Activated naive CD8-positive, alpha-beta T cell treated with anti-CD3 and anti-CD28 coated beads for 36 hours (primary cell): ENCODE measurements around the gene IQGAP1. TPM values are rescaled to one million over a fixed set of nuclear protein-coding genes. Genes with fewer than 3 reads are reported as not detected.
A peak's percentile ranks its signal among the peaks of the same experiment; 100 is the strongest.

Experiments used
- DNase-seq: peaks from one replicate; pipeline ENCODE4 v3.0.0; 2021
- H3K27ac Mint-ChIP-seq: one replicate; pipeline ENCODE4 v1.8.0; 2022; ENCODE audit warnings: mild to moderate bottlenecking, moderate library complexity, mixed read lengths
- H3K27me3 Mint-ChIP-seq: one replicate; pipeline ENCODE4 v1.8.0; 2022; ENCODE audit warnings: mild to moderate bottlenecking, mixed read lengths
- H3K36me3 Mint-ChIP-seq: one replicate; pipeline ENCODE4 v1.8.0; 2021; ENCODE audit warnings: mild to moderate bottlenecking, mixed read lengths
- H3K4me1 Mint-ChIP-seq: one replicate; pipeline ENCODE4 v1.8.0; 2021; ENCODE audit warnings: mixed read lengths
- H3K4me3 Mint-ChIP-seq: one replicate; pipeline ENCODE4 v1.8.0; 2022; ENCODE audit warnings: mild to moderate bottlenecking, moderate library complexity, mixed read lengths
- H3K9me3 Mint-ChIP-seq: one replicate; pipeline ENCODE4 v1.8.0; 2022; ENCODE audit warnings: mixed read lengths
- total RNA-seq, 2 experiments: library from RNA; stranded (reverse); gene quantifications; one replicate each; pipeline ENCODE4 v1.2.3, GENCODE V29; 2021

IQGAP1 gene
- total RNA-seq, 2 experiments from 2014 or later, result 129 to 133 TPM

GRCh38 chr15:90358124-90359033 lies 29.7 kb upstream of the IQGAP1 start:
- DNase-seq, result no peak
- no peak overlapping the region for H3K27ac Mint-ChIP-seq
- peaks cover 16% of the 10 kb centered on the region for H3K4me1 Mint-ChIP-seq
- H3K9me3 Mint-ChIP-seq, result no peaks in the 10 kb centered on the region
- no peak overlapping the region for H3K4me3 Mint-ChIP-seq
- H3K36me3 Mint-ChIP-seq, result no peaks in the 10 kb centered on the region
- no peaks in the 10 kb centered on the region for H3K27me3 Mint-ChIP-seq

DNA sequence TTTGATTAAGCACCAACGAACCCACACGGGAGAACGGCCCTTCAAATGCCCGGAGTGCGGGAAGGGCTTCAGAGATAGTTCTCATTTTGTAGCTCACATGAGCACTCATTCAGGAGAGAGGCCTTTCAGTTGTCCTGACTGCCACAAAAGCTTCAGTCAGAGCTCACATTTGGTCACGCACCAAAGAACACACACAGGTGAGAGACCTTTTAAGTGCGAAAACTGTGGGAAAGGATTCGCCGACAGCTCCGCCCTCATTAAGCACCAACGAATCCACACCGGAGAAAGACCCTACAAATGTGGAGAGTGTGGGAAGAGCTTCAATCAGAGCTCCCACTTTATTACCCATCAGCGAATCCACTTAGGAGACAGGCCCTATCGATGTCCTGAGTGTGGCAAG lies 27.3 kb upstream of the IQGAP1 start:
- H3K36me3 Mint-ChIP-seq, result no peaks in the 10 kb centered on the region
- DNase-seq, result no peak
- peaks cover 22% of the 10 kb centered on the region for H3K4me1 Mint-ChIP-seq
- H3K27me3 Mint-ChIP-seq, result no peaks in the 10 kb centered on the region
- no peak overlapping the region for H3K27ac Mint-ChIP-seq
- H3K4me3 Mint-ChIP-seq, result no peak overlapping the region
- no peaks in the 10 kb centered on the region for H3K9me3 Mint-ChIP-seq

GRCh38 chr15:90362936-90363212 lies 25.2 kb upstream of the IQGAP1 start:
- no peak for DNase-seq
- no peaks in the 10 kb centered on the region for H3K27me3 Mint-ChIP-seq
- H3K36me3 Mint-ChIP-seq, result no peaks in the 10 kb centered on the region
- H3K27ac Mint-ChIP-seq, result no peak overlapping the region
- H3K4me1 Mint-ChIP-seq, result peaks cover 22% of the 10 kb centered on the region
- H3K4me3 Mint-ChIP-seq, result no peak overlapping the region
- H3K9me3 Mint-ChIP-seq, result no peaks in the 10 kb centered on the region

GRCh38 chr15:90364251-90364650 lies 23.8 kb upstream of the IQGAP1 start:
- peaks cover 22% of the 10 kb centered on the region for H3K4me1 Mint-ChIP-seq
- H3K27me3 Mint-ChIP-seq, result no peaks in the 10 kb centered on the region
- no peaks in the 10 kb centered on the region for H3K9me3 Mint-ChIP-seq
- no peak overlapping the region for H3K4me3 Mint-ChIP-seq
- DNase-seq, result no peak
- no peak overlapping the region for H3K27ac Mint-ChIP-seq
- H3K36me3 Mint-ChIP-seq, result no peaks in the 10 kb centered on the region

DNA sequence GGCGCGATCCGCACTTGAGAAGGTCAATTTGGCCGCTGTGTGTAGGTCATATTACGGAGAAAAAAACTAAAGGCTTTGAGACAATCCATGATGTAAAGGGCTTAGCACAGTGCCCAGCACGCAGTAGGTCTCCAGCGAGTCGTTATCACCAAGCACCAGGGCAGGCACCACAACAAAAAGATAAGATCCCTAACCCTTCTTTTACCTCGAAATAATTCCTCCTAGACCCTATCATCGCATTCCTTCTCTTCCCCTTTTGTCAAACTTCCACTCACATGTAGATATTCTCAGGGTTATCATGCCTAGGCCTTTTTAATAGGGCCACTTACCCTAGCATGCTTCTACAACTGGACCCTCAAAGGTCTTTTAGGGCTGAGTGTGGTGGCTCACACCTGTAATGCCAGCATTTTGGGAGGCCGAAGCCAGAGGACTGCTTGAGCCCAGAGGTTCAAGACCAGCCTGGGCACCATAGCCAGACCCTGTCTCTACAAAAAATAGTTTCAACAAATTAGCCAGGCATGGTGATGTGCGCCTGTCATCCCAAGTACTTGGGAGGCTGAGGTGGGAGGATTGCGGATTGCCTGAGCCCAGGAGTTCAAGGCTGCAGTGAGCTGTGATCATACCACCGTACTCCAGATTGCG lies 22.5 kb upstream of the IQGAP1 start:
- Mint-ChIP-seq H3K4me1 (peaks cover 25% of the 10 kb centered on the region), H3K9me3 (no peaks in the 10 kb centered on the region), H3K27ac (no peak overlapping the region), H3K4me3 (no peak overlapping the region), H3K36me3 (no peaks in the 10 kb centered on the region), H3K27me3 (no peaks in the 10 kb centered on the region)
- DNase-seq, result no peak

DNA sequence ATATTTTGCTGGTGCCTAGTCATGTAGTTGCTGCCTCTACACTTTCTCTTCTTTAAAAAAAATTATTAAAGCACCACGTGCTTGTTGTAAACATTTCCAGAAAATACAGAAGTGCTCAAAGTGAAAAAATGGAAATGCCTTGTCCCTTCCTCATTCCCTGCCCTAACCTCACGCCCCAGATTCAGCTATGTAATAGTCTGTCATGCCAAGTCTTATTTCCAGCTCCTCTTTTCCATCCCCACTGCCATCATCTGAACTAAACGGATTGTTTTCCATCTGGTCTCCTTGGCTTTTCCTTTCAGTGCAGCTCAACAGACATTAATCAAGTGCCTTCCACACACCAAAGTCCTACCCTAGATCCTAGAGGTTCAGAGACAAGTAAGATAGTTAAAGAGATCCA lies 20.5 kb upstream of the IQGAP1 start:
- H3K36me3 Mint-ChIP-seq, result no peaks in the 10 kb centered on the region
- peaks cover 15% of the 10 kb centered on the region for H3K4me1 Mint-ChIP-seq
- no peak for DNase-seq
- H3K27ac Mint-ChIP-seq, result no peak overlapping the region
- no peaks in the 10 kb centered on the region for H3K27me3 Mint-ChIP-seq
- no peaks in the 10 kb centered on the region for H3K9me3 Mint-ChIP-seq
- H3K4me3 Mint-ChIP-seq, result no peak overlapping the region

DNA sequence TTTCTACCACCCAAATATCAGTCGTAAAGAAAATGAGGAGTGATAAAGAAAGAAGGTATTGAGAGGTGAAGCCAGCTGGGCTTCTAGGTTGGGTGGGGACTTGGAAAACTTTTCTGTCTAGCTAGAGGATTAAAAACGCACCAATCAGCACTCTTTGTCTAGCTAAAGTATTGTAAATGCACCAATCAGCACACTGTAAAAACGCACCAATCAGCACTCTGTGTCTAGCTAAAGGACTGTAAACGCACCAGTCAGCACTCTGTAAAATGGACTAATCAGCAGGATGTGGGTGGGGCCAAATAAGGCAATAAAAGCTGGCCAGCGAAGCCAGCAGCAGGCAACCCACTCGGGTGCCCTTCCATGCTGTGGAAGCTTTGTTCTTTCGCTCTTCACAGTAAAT lies 13.0 kb upstream of the IQGAP1 start:
- H3K4me1 Mint-ChIP-seq, result peaks cover 24% of the 10 kb centered on the region
- H3K36me3 Mint-ChIP-seq, result peaks cover 35% of the 10 kb centered on the region
- peaks cover 3% of the 10 kb centered on the region for H3K27me3 Mint-ChIP-seq
- peaks cover 20% of the 10 kb centered on the region for H3K9me3 Mint-ChIP-seq
- no peak for DNase-seq
- H3K4me3 Mint-ChIP-seq, result no peak overlapping the region
- no peak overlapping the region for H3K27ac Mint-ChIP-seq

GRCh38 chr15:90376789-90377188 lies 11.3 kb upstream of the IQGAP1 start:
- H3K27me3 Mint-ChIP-seq, result peaks cover 3% of the 10 kb centered on the region
- peak overlapping the region; percentile 29 for H3K4me3 Mint-ChIP-seq
- H3K9me3 Mint-ChIP-seq, result peaks cover 25% of the 10 kb centered on the region
- H3K4me1 Mint-ChIP-seq, result peaks cover 30% of the 10 kb centered on the region
- DNase-seq, result peak; percentile 48
- H3K27ac Mint-ChIP-seq, result peak overlapping the region; percentile 91
- H3K36me3 Mint-ChIP-seq, result peaks cover 41% of the 10 kb centered on the region

DNA sequence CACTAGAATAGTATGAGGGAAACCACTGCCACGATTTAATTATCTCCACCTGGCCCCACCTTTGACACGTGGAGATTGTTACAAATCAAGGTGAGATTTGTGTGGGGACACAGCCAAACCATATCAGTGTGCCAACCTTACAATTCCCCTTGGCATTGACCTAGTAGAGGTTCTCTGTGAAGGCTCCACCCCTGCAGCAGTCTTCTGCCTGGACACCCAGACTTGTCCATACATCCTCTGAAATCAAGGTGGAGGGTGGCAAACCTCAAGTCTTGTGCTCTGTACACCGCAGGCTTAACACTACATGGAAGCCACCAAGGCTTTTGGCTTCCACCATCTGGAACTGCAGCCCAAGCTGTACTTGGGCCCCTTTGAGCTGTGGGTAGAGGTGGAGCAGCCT lies 8.8 kb upstream of the IQGAP1 start:
- DNase-seq, result no peak
- Mint-ChIP-seq H3K36me3 (peaks cover 41% of the 10 kb centered on the region), H3K9me3 (peaks cover 25% of the 10 kb centered on the region), H3K27ac (no peak overlapping the region), H3K4me3 (no peak overlapping the region), H3K27me3 (peaks cover 3% of the 10 kb centered on the region), H3K4me1 (peaks cover 35% of the 10 kb centered on the region)

GRCh38 chr15:90381515-90381914 lies 6.5 kb upstream of the IQGAP1 start:
- no peak for DNase-seq
- Mint-ChIP-seq H3K9me3 (peaks cover 20% of the 10 kb centered on the region), H3K4me3 (no peak overlapping the region), H3K4me1 (peaks cover 28% of the 10 kb centered on the region), H3K27ac (no peak overlapping the region), H3K36me3 (peaks cover 28% of the 10 kb centered on the region), H3K27me3 (no peaks in the 10 kb centered on the region)

- no peak for DNase-seq
- Mint-ChIP-seq H3K4me3 (no peak overlapping the region), H3K9me3 (peaks cover 19% of the 10 kb centered on the region), H3K36me3 (peaks cover 21% of the 10 kb centered on the region), H3K4me1 (peaks cover 20% of the 10 kb centered on the region), H3K27me3 (no peaks in the 10 kb centered on the region), H3K27ac (no peak overlapping the region)
Measured at GRCh38 chr15:90382320-90382719, 5.7 kb upstream of the IQGAP1 start.

- peaks cover 32% of the 10 kb centered on the region for H3K4me1 Mint-ChIP-seq
- H3K27ac Mint-ChIP-seq, result no peak overlapping the region
- no peak overlapping the region for H3K4me3 Mint-ChIP-seq
Measured at GRCh38 chr15:90386221-90386620, 1.8 kb upstream of the IQGAP1 start.

GRCh38 chr15:90388462-90389380 lies 679 bp downstream of the IQGAP1 start:
- H3K27me3 Mint-ChIP-seq, result no peaks in the 10 kb centered on the region
- H3K4me3 Mint-ChIP-seq, result peak overlapping the region; percentile 91
- no peaks in the 10 kb centered on the region for H3K9me3 Mint-ChIP-seq
- H3K36me3 Mint-ChIP-seq, result peaks cover 40% of the 10 kb centered on the region
- peak; percentile 75 for DNase-seq
- H3K4me1 Mint-ChIP-seq, result peaks cover 37% of the 10 kb centered on the region
- peak overlapping the region; percentile 94 for H3K27ac Mint-ChIP-seq

More at GRCh38 chr15:90386221-90386620, 1.8 kb upstream of the IQGAP1 start:
- Mint-ChIP-seq H3K36me3 (peaks cover 20% of the 10 kb centered on the region), H3K9me3 (no peaks in the 10 kb centered on the region), H3K27me3 (no peaks in the 10 kb centered on the region)
- no peak for DNase-seq

DNA sequence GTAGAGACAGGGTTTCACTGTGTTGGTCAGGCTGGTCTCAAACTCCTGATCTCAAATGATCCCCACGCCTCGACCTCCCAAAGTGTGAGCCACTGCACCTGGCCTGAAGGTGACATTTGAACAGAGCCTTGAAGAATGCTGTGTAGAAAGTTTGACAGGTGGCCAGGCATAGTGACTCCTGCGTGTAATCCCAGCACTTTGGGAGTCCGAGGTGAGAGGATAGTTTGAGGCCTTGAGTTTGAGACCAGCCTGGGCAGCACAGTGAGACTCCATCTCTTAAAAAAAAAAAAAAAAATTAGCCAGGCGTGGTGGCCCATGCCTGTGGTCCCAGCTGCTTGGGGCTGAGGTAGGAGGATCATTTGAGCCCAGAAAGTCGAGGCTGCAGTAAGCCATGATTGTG lies 1.5 kb downstream of the IQGAP1 start:
- Mint-ChIP-seq H3K9me3 (no peaks in the 10 kb centered on the region), H3K4me3 (peak overlapping the region; percentile 91), H3K27ac (no peak overlapping the region), H3K27me3 (no peaks in the 10 kb centered on the region), H3K4me1 (peaks cover 39% of the 10 kb centered on the region), H3K36me3 (peaks cover 40% of the 10 kb centered on the region)
- DNase-seq, result no peak

- no peak overlapping the region for H3K4me3 Mint-ChIP-seq
- H3K27ac Mint-ChIP-seq, result no peak overlapping the region
- no peaks in the 10 kb centered on the region for H3K27me3 Mint-ChIP-seq
- no peak for DNase-seq
- H3K4me1 Mint-ChIP-seq, result peaks cover 54% of the 10 kb centered on the region
- H3K36me3 Mint-ChIP-seq, result peaks cover 52% of the 10 kb centered on the region
- no peaks in the 10 kb centered on the region for H3K9me3 Mint-ChIP-seq
Measured at GRCh38 chr15:90393040-90393439, 5.0 kb downstream of the IQGAP1 start.
